NCI-H2081 (cell line): ENCODE data around the gene RAD23A.
A peak's percentile ranks its signal among the peaks of the same experiment; 100 is the strongest.
"Not testable (repeated sequence)": the region's sequence is repeated elsewhere in the genome, so short reads cannot be mapped to it uniquely, and the experiment has no call there.

ENCODE experiments used
- DNase-seq, 2 experiments: peaks; one replicate each; lab custom pipeline; 2025; lab: John Stamatoyannopoulos, UW

The RAD23A gene

DNA sequence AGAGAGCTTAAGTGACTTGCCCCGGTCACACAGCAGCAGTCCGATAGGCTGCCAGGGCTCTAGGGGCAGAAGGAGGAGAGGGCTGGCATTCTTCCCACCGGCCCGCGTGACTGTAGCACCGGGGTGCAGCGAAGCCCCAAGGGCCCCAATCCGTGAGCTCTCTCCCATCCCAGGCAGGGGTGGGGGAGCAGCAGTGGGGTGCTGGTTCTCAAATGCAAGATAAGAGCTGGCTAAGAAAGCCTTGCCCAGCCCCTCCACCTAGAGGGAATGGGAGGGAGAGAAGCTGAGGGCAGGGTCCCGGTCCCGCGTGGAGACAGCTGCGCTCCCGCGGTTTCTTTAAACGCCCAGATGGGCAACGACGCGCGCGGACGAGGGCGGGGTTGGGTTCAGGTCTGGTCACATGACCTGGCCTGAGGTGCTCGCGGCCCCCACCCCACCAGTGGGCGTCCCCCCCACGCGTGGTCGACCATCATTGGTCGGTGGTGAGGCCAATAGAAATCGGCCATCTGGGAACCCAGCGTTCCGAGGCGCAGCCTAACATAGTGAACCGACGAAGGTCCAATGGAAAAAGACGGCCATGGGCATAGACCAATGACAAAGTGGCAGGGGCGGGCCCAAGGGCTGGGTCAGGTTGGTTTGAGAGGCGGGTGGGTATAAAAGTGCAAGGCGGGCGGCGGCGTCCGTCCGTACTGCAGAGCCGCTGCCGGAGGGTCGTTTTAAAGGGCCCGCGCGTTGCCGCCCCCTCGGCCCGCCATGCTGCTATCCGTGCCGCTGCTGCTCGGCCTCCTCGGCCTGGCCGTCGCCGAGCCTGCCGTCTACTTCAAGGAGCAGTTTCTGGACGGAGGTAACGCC, 7.5 kb upstream of the RAD23A start, which contains the start of gene CALR:
CALR (plus strand) TSS at position 683 of the 852 bp plus-strand sequence; CDS start at position 754, 71 bp downstream.
- DNase-seq: peak; percentile 99 to 100

- peak in 1 of 2 experiments; percentile 30 for DNase-seq
These were observed 6.7 kb upstream of the RAD23A start for GRCh38 chr19:12938779-12939601.

GRCh38 chr19:12939975-12940423, 5.7 kb upstream of the RAD23A start:
- no peak for DNase-seq

DNA sequence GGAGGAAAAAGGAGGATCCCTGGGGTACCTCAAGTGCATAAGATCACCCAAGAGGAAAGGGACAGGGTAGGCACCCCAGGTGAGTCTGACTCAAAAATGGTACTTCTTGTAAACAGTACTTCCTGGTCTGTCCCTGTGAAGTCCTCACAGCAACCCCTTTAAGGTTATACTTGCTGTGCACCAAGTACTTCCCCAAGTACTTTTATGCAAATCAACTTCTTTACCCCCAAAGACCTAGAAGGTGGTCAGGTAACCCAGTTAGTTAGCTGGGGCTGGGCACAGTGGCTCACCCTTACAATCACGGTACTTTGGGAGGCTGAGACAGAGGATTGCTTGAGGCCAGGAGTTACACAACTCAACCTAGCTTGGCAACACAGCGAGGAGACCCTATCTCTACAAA, 4.8 kb upstream of the RAD23A start:
- no peak for DNase-seq

- no peak for DNase-seq
These were observed 2.1 kb upstream of the RAD23A start for GRCh38 chr19:12943437-12944044.

- DNase-seq: no peak
These were observed 1.5 kb upstream of the RAD23A start for GRCh38 chr19:12944104-12944674.

DNA sequence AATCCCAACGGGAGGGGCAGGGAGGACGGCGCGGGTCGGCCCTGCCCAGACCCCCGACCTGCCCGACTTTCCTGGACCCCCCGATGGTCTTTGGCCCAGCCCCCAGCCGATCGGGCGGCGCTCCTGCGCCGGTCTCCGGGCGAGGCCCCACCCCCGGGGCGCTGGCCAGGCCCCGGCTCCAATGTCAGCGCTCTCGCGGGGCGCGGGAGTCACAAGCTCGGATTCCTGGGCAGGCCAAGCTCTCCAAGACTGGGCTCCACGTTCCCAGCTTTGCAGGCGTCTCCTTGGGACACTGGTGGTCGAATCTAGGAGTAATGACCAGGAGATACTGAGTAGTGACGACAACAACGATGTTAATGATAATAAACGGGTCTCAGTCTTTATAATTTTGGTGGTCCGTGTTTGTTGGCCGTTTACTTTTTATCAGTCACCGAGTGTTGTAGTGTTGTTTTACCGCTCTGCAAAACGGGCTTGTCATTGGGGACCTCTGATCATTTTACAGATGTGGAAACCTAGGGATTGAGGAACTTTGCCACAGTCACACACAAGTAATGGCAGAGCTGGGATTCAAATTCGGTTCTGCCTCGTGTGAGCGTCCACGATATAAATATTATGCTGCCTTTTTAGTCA, 545 bp downstream of the RAD23A start:
- DNase-seq: peak; percentile 30 to 70

- DNase-seq: peak in 1 of 2 experiments; percentile 29
These were observed 1.3 kb downstream of the RAD23A start for GRCh38 chr19:12946731-12947496.

- DNase-seq: no peak
These were observed 2.3 kb downstream of the RAD23A start for GRCh38 chr19:12947702-12948611.

DNA sequence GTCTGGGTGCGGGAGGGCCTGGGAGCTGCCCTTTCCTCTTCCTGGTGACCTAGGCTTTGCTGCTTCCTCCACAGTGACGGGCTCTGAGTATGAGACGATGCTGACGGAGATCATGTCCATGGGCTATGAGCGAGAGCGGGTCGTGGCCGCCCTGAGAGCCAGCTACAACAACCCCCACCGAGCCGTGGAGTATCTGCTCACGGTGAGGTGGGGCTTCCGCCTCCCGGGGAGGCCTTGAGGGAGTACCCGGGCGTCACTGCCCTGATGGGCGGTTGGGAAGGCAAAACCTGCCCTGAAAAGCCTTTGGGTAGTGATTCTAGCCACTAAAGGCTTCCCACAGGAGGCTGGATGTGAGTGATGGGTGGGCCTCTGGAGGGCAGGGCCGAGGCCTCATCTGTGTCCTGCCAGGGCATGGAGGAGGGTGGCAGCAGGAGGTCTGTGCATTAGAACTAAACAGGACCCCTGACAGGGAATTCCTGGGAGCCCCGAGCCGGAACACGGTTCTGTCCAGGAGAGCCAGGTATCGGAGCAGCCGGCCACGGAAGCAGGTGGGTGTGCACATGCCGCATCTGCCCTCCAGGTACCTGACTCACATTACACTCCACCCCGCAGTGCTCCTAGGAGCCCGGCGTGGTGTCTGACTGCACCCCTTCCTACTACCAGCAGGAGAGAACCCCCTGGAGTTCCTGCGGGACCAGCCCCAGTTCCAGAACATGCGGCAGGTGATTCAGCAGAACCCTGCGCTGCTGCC, 3.1 kb downstream of the RAD23A start:
- DNase-seq: no peak

DNA sequence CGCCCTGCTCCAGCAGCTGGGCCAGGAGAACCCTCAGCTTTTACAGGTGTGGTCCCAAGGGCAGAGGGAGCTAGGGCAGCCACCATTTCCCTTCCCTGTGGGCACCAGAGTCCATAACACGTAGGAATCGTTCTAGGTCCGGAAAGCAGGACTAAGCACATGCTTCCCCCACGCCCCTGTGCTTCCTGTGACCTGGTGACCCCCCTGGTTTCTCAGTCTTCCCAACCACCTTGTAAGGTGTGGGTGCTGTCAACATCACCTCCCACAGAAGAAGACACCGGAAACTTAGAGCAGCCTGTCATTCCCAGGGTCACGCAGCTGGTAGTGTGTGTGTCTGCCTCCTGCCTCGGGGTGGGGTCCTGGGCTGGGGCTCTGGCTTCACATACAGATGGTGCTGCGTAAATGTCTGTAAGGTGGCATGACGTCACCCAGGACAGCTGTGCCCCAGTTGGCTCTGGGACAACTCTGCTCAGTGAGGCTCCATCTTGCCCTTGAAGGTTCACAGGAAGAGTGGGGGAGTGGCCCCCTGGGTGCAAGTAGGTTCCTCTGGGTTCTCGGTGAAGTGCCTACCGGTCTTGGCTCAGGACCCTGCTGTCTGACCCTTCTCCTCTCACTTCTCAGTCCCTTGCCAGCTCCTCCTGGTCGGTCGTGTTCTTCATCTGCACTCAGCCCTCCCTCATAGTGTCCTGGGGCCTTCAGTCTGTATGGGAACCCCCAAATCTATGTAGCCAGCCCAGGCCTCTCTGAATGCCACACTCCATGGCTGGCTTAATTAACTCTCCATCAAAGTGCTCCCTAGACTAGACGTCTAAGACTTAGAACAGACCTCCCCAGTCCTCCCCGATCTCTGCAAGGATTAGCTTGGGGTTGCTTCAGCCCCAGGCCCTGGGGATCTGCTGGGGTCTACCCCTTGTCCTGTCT, 4.0 kb downstream of the RAD23A start:
- no peak for DNase-seq

DNA sequence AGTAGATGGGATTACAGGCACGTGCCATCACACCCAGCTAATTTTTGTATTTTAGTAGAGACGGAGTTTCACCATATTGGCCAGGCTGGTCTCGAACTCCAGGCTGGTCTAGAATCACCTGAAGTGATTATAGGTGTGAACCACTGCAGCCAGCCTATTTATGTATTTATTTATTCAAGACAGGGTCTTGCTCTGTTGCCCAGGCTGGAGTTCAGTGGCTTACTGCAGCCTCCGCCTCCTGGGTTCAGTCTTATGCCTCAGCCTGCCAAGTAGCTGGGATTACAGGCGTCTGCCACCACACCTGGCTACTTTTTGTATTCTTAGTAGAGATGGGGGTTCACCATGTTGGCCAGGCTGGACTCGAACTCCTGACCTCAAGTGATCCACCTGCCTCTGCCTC, 6.4 kb downstream of the RAD23A start:
- DNase-seq: not testable (repeated sequence)

GRCh38 chr19:12952488-12953137, 7.0 kb downstream of the RAD23A start:
- peak; percentile 40 to 55 for DNase-seq

- DNase-seq: peak; percentile 49 to 68
These were observed 7.6 kb downstream of the RAD23A start for GRCh38 chr19:12953138-12953798.

GRCh38 chr19:12953799-12954611, 8.3 kb downstream of the RAD23A start:
- peak in 1 of 2 experiments; percentile 35 for DNase-seq

DNA sequence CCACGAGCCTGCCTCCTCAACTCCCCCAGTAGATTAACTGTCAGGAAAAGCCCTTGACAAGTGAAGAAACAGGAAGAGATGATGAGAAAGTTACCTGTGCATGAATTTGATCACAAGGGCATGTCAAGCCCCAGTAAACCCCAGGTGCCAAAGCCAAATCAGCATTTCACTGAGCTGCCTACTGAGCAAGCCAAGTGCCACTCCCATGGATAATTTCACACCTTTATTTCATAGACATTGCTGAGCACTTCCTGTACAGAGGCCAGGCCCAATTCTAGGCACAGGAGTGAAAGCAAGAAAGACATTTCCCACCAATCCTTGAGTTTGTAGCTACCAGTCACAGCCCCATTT, 8.9 kb downstream of the RAD23A start:
- peak; percentile 26 to 47 for DNase-seq
